Pons (tissue), 1 donor: ENCODE measurements around the gene RIC8B.
A peak's percentile ranks its signal among the peaks of the same experiment; 100 is the strongest.
"Not testable (repeated sequence)": the region's sequence is repeated elsewhere in the genome, so short reads cannot be mapped to it uniquely, and the experiment has no call there.

ENCODE experiments used
- DNase-seq: peaks from one replicate; pipeline ENCODE4 v3.0.0-alpha.2; 2016; ENCODE audit warnings: low spot score

RIC8B gene

DNA sequence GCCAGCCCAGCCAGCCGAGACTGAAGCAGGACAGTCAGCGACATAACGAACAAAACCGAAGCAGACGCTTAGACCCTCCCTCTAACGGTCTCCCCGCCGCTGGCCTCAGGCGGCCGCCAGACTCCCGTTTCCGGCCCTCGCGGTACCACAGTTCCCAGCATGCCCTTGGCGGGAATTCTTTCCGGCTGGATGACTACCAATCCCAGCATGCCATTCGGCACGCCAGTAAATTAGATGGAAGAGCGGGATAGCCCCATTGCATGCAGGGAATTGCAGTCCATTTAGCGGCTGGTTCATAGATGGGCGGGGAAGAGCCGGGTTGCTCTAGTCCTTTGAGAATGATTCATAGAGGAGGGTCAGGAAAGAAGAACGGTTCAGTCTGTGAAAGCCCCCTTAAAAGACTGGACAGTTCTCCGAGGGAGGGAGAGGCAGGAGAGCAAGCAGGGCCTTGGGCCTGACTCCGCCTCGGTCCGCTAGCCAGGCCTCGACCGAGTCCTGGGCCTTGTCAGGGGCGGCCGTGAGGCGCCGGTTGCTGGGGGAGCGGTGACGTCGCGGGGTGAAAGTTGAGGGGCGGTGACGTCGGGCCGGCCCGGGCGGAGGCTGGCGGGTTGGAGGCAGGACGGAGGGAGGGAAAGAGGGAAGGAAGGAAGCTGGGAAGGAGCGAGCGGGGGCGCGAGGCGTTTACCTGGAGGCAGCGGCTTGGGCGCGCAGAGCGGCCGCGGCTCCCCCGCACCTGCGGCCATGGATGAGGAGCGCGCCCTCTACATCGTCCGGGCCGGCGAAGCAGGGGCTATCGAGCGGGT, at the start of gene RIC8B:
Gene RIC8B (plus strand): TSS at position 678 of the 803 bp plus-strand sequence. CDS start 64 bp downstream, at position 742.
- peak; percentile 99 for DNase-seq

DNA sequence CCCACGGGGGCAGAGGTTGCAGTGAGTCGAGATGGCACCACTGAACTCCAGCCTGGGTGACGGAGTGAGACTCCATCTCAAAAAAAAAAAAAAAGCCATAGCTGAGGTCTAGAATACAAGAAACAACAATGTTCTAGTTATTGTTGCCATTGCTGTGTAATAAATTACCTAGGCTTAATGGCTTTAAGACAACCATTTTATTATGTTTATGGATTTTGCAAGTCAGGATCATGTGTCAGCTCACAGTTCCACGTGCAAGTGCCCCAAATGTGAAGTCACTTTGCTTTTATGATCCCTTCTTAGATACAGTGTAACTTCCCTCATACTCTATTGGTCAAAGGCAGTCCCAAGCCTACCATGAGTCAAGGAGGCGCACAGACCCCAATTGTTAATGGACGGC, 49.5 kb upstream of the RIC8B start:
- no peak for DNase-seq

GRCh38 chr12:106726603-106727202, 47.8 kb upstream of the RIC8B start:
- DNase-seq = not testable (repeated sequence)

GRCh38 chr12:106729611-106730010, 44.9 kb upstream of the RIC8B start:
- DNase-seq = no peak

- no peak for DNase-seq
Measured at GRCh38 chr12:106732890-106733289, 41.6 kb upstream of the RIC8B start.

- DNase-seq = no peak
Measured at GRCh38 chr12:106733660-106734059, 40.8 kb upstream of the RIC8B start.

GRCh38 chr12:106736051-106736957, 38.2 kb upstream of the RIC8B start:
- no peak for DNase-seq

DNA sequence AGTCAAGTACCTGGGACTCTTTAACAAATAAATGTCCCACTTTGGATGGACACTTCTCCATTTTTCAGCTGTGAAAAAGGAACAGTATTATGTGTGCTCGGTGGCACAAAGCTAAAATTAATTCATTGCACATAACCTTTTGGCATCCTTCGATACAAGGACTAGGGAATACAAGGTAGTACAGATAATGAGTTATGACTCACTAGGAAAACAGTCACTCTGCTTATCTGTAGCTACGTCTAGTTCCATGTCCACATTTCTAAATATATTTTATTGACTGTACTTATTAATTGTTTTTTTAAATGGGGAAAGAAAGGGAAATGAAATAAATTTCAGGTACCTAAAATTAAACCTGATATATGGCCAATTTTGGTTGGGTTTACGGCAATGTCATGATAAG, 35.2 kb upstream of the RIC8B start:
- DNase-seq = no peak

DNA sequence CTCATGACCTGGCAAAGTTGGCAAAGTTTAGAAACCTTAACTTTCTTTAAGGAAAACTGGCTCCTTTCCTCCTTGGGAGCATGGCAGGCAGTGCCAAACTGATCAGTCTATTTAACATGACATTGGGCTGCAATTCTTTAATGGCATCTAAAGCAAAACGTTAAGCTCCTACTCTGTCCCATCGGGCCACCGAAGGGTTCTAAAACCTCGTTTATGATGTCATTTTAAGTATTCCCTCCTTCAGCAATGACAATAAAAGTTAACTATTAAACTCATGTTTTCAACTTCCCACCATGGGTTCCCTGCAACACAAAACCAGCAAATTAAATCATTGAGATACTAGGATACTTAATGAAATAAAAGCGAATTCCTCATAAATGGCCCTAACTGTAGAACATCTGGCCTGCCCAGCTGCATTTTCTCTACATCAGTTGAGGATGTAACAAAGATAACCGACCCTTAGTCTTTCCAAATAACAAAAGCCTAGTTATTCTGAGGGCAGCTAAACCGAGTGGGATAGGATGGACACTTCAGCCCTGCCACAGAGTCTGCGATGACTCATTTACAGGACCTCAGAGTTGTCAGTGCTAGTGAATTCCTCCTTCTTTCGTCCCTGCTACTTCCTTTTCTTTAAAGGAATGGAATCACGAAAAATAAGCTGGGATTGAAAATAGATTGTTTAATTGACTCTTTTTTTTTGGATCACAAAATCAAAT, 34.5 kb upstream of the RIC8B start:
- DNase-seq = no peak

GRCh38 chr12:106740818-106741217, 33.7 kb upstream of the RIC8B start:
- no peak for DNase-seq

DNA sequence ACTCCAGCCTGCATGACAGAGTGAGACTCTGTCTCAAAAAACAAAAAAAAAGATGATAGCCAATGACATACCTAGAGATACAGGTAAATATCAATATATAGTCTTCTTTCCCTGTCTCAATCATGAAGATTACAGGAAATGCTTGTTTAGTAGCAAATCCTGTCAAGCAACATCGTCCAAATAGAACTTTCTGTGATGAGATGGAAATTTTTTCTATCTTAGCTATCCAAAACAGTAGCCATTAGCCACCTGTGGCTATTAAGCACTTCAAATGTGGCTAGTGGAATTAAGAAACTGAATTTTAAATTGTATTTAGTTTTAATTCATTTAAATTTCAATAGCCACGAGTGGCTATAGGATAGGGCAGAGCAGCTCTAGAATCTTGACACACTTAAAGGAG, 33.2 kb upstream of the RIC8B start:
- no peak for DNase-seq

- DNase-seq = no peak
Measured at GRCh38 chr12:106743270-106743988, 31.1 kb upstream of the RIC8B start.

GRCh38 chr12:106744600-106744999, 29.9 kb upstream of the RIC8B start:
- no peak for DNase-seq

GRCh38 chr12:106745181-106745745, 29.2 kb upstream of the RIC8B start:
- DNase-seq = no peak

GRCh38 chr12:106747973-106748436, 26.5 kb upstream of the RIC8B start:
- DNase-seq = no peak

DNA sequence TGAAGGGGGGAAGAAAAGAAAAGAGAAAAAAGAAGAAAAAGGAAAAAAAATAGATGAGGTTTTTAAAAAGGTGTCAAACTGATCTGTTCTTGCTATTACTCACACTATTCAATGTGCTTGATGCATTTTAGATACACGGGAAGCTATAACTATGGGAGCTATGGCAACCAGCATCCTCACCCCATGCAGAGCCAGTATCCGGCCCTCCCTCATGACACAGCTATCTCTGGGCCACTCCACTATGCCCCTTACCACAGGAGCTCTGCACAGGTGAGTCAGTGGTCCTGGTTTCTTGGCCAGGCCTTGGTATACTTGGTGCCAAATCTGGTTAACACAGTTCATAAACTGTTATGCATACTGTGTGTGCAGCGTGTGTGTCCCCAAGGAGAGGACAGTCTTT, 24.0 kb upstream of the RIC8B start:
- DNase-seq = no peak

- DNase-seq = no peak
Measured at GRCh38 chr12:106753526-106753925, 21.0 kb upstream of the RIC8B start.

- DNase-seq = no peak
Measured at GRCh38 chr12:106754331-106754730, 20.2 kb upstream of the RIC8B start.

- DNase-seq = no peak
Measured at GRCh38 chr12:106757623-106758348, 16.7 kb upstream of the RIC8B start.
